G401 (cell line): ENCODE results near the gene MT1X. TPM values are rescaled to one million over a fixed set of nuclear protein-coding genes. Genes with fewer than 3 reads are reported as not detected.
"Not testable (repeated sequence)": the region's sequence is repeated elsewhere in the genome, so short reads cannot be mapped to it uniquely, and the experiment has no call there.

Source experiments
- DNase-seq: peaks from one replicate; pipeline ENCODE4 v3.0.0-alpha.2; 2015; ENCODE audit warnings: low spot score
- in situ Hi-C: cut with HindIII; loops from 2 replicates; pipeline ENCODE4 v1.10.0; 2016; ENCODE audit warnings: low sequenced_read_pairs, mixed read lengths
- total RNA-seq: library from RNA; depleted of rRNA; stranded (reverse); fragments of >200 nt; shearing (Covaris generic); gene quantifications from 2 replicates; pipeline ENCODE4 v1.2.3, GENCODE V29; 2014

Gene MT1X
- total RNA-seq, 1 experiment from 2014 or later, result not detected

- in situ Hi-C loops, result no loop called here
- DNase-seq, result no peak
These were observed 15.3 kb downstream of the MT1X start for GRCh38 chr16:56697456-56698155.

GRCh38 chr16:56700195-56700594, 17.9 kb downstream of the MT1X start:
- no peak for DNase-seq
- in situ Hi-C loops, result no loop called here

GRCh38 chr16:56700631-56701030, 18.4 kb downstream of the MT1X start:
- in situ Hi-C loops, result no loop called here
- DNase-seq, result no peak

GRCh38 chr16:56701534-56701933, 19.3 kb downstream of the MT1X start:
- DNase-seq, result no peak
- in situ Hi-C loops, result no loop called here

- DNase-seq, result no peak
- in situ Hi-C loops, result no loop called here
These were observed 20.6 kb downstream of the MT1X start for GRCh38 chr16:56702836-56703235.

- in situ Hi-C loops, result no loop called here
- no peak for DNase-seq
These were observed 26.5 kb downstream of the MT1X start for GRCh38 chr16:56708525-56709442.

- no peak for DNase-seq
- in situ Hi-C loops, result no loop called here
These were observed 27.3 kb downstream of the MT1X start for GRCh38 chr16:56709443-56710040.

- DNase-seq, result no peak
- in situ Hi-C loops, result no loop called here
These were observed 28.0 kb downstream of the MT1X start for GRCh38 chr16:56710181-56710737.

- no peak for DNase-seq
- in situ Hi-C loops, result no loop called here
These were observed 29.6 kb downstream of the MT1X start for GRCh38 chr16:56711862-56712261.

GRCh38 chr16:56713794-56714193, 31.5 kb downstream of the MT1X start:
- DNase-seq, result no peak
- in situ Hi-C loops, result no loop called here

- in situ Hi-C loops, result no loop called here
- no peak for DNase-seq
These were observed 32.9 kb downstream of the MT1X start for GRCh38 chr16:56715126-56715525.

- in situ Hi-C loops, result no loop called here
- DNase-seq, result no peak
These were observed 34.5 kb downstream of the MT1X start for GRCh38 chr16:56716761-56717160.

GRCh38 chr16:56717532-56717931, 35.3 kb downstream of the MT1X start:
- in situ Hi-C loops, DNase-seq: not testable (repeated sequence)

- in situ Hi-C loops, result no loop called here
- DNase-seq, result no peak
These were observed 40.1 kb downstream of the MT1X start for GRCh38 chr16:56722200-56722842.

GRCh38 chr16:56724191-56724590, 41.9 kb downstream of the MT1X start:
- DNase-seq, result no peak
- in situ Hi-C loops, result no loop called here

GRCh38 chr16:56726283-56726682, 44.0 kb downstream of the MT1X start:
- DNase-seq, result no peak
- in situ Hi-C loops, result no loop called here

GRCh38 chr16:56726926-56727325, 44.7 kb downstream of the MT1X start:
- in situ Hi-C loops, result no loop called here
- no peak for DNase-seq

- no peak for DNase-seq
- in situ Hi-C loops, result no loop called here
These were observed 45.8 kb downstream of the MT1X start for GRCh38 chr16:56728027-56728426.

- in situ Hi-C loops, result no loop called here
- DNase-seq, result no peak
These were observed 46.9 kb downstream of the MT1X start for GRCh38 chr16:56728980-56729734.
